ENCODE data around the gene ABCA7. TPM values are rescaled to one million over a fixed set of nuclear protein-coding genes. Genes with fewer than 3 reads are reported as not detected.

ABCA7 gene
- total RNA-seq, 2 donors from 2014 or later: 6.0 to 7.0 TPM

DNA sequence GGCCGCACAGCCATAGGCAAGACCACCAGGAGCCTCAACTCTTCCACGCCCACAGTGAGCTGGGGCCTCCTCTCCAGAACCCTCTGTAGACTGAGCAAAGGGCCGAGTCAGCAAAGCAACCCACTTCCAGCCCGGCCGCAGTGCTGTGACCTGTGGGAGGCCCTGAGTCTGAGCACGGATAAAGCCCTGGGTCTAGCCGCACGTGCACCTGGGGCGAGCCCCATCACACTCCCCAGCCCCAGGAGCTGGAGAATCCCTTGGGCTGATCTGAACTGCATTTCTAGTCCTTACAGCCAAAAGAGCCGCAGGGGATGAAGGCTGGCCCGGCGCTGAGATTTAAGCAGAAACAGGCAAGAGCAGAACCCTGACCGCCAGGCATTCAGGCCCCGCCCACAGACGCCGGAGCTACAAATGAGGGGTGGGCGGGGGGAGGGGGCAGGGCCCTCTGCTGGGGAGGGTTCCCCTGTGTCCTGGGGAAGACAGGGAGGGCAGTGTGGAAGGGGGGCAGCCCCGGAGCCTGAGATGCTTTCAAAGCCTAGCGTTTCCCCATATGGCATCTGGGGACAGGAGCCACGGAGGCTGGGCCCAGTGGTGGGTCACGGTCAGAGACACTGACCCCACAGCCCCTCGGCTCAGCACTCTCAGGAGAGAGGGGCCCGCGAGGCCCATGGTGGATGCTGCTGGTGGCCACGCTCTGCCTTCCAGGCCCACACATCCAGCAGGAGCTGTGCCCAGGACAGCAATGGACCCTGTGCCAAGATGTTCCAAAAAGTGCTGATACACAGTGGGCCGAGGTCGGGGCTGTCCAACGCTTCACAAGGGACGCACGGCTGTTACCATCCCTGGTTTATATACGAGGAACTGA is 23.9 kb upstream of the ABCA7 start:
- Histone ChIP-seq H3K9me3 (no peaks in the 10 kb centered on the region), H3K27ac (no peak overlapping the region), H3K36me3 (peaks cover 31% of the 10 kb centered on the region), H3K27me3 (replicated peaks; ENCODE audit: insufficient read depth) (no peaks in the 10 kb centered on the region), H3K4me3 (peak overlapping the region; percentile 11), H3K4me1 (ENCODE audit: control insufficient read depth in 1 of 2, low read depth in 2 of 2) (peaks cover 43 to 49% of the 10 kb centered on the region in 2 donors)
- ATAC-seq (ENCODE audit: insufficient number of reproducible peaks, low FRiP score, low read depth) (no peak), DNase-seq (ENCODE audit: low spot score) (no peak)
- TF ChIP-seq, protein P1, sequence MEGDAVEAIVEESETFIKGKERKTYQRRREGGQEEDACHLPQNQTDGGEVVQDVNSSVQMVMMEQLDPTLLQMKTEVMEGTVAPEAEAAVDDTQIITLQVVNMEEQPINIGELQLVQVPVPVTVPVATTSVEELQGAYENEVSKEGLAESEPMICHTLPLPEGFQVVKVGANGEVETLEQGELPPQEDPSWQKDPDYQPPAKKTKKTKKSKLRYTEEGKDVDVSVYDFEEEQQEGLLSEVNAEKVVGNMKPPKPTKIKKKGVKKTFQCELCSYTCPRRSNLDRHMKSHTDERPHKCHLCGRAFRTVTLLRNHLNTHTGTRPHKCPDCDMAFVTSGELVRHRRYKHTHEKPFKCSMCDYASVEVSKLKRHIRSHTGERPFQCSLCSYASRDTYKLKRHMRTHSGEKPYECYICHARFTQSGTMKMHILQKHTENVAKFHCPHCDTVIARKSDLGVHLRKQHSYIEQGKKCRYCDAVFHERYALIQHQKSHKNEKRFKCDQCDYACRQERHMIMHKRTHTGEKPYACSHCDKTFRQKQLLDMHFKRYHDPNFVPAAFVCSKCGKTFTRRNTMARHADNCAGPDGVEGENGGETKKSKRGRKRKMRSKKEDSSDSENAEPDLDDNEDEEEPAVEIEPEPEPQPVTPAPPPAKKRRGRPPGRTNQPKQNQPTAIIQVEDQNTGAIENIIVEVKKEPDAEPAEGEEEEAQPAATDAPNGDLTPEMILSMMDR (IDR thresholded peaks at IDR 0.05): no peak

DNA sequence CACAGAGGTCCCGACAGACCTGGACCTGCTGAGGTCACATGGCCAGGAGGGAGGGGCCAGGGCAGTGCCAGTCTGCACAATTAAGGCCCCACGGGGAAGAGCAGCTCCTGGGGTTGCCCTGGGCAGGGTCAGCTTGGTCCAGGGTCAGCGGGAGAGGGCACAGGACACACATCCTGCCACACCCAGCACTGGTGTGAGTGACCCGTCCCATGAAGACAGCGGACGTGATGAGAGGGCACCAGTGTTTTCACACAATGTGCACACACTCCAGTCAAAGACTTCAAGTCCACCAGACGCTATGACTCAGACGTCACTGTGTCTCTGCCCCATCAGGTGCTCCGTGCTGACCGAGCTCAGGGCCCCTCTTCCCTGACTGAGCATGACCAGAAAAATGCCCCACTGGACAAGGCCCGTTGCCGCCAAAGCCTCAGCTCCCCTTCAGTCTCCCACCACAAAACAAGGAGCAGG is 23.2 kb upstream of the ABCA7 start:
- TF ChIP-seq, protein P1 (IDR thresholded peaks at IDR 0.05): no peak
- no peak for DNase-seq (ENCODE audit: low spot score)
- no peak for ATAC-seq (ENCODE audit: insufficient number of reproducible peaks, low FRiP score, low read depth)
- peak overlapping the region; percentile 38 for H3K4me3 ChIP-seq
- H3K4me1 ChIP-seq (ENCODE audit: control insufficient read depth in 1 of 2, low read depth in 2 of 2): peaks cover 44 to 50% of the 10 kb centered on the region in 2 donors
- no peaks in the 10 kb centered on the region for H3K9me3 ChIP-seq
- H3K27me3 ChIP-seq (replicated peaks; ENCODE audit: insufficient read depth): no peaks in the 10 kb centered on the region
- peaks cover 26% of the 10 kb centered on the region for H3K36me3 ChIP-seq
- H3K27ac ChIP-seq: no peak overlapping the region

DNA sequence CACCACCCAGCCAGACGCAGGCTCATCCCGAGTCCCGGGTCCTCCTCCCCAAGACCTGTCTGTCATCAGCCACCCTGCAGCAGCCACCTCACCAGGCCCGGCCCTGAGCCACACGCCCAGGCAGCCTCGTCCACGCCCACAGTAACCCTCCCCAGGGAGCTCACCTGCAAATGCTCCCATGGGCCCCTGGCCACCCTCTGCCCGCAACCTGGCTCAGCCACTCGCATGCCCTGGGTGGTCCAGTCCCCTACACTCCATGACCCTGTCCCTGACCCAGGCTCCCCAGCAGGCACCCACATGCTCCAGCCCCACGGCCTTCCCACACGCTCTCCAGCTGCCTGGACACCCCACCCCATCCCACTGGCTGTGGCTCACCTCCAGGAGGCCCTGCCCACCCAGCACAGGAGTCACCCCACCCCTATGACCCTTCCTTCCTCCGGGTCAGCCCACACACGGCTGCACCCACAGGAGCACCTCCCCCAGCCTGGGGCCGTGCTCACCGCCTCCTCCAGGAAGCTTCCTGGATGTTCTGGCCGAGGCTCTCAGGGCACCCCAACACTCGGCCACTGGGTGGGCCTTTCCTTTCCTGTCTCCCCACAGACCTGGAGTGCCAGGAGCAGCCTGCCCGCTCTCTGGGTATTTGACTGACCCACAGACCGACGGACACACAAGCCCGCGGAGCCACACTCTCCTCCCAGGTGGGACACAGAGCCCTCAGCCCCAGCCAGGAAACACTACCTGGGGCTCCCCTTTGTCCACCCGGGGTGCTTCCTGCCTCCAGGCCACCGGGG is 22.6 kb upstream of the ABCA7 start:
- H3K4me3 ChIP-seq: peak overlapping the region; percentile 38
- H3K27ac ChIP-seq: no peak overlapping the region
- TF ChIP-seq, protein P1 (IDR thresholded peaks at IDR 0.05): no peak
- DNase-seq (ENCODE audit: low spot score) (no peak), ATAC-seq (ENCODE audit: insufficient number of reproducible peaks, low FRiP score, low read depth) (no peak)
- H3K9me3 ChIP-seq: no peaks in the 10 kb centered on the region
- peaks cover 19% of the 10 kb centered on the region for H3K36me3 ChIP-seq
- H3K27me3 ChIP-seq (replicated peaks; ENCODE audit: insufficient read depth): no peaks in the 10 kb centered on the region
- peaks cover 48 to 57% of the 10 kb centered on the region in 2 donors for H3K4me1 ChIP-seq (ENCODE audit: control insufficient read depth in 1 of 2, low read depth in 2 of 2)

DNA sequence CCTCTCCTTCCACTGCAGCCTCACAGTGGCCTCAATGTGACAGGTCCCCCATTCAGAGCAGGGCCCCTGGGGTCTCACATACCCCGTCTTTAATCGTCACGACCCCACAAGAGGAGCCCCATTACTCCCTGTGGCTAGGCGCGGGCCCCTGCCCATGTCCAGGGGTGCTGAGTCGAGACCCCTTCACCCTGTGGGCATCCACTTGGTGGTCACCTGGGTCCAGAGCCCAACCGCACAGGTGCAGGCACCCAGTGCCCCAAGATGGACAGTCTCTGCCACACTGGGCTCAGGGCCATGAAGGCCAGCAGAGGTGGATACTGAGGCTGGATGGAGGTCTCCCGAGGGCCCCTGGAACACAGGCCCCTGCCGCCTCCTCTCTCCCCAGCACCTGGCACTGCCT is 22.0 kb upstream of the ABCA7 start:
- ATAC-seq (ENCODE audit: insufficient number of reproducible peaks, low FRiP score, low read depth): no peak
- Histone ChIP-seq H3K4me3 (peak overlapping the region; percentile 38), H3K27ac (no peak overlapping the region)

More for the DNA sequence above, 22.0 kb upstream of the ABCA7 start:
- TF ChIP-seq, protein P1 (IDR thresholded peaks at IDR 0.05): no peak
- Histone ChIP-seq H3K27me3 (replicated peaks; ENCODE audit: insufficient read depth) (no peaks in the 10 kb centered on the region), H3K9me3 (no peaks in the 10 kb centered on the region), H3K4me1 (ENCODE audit: control insufficient read depth in 1 of 2, low read depth in 2 of 2) (peaks cover 48 to 60% of the 10 kb centered on the region in 2 donors), H3K36me3 (peaks cover 16% of the 10 kb centered on the region)
- no peak for DNase-seq (ENCODE audit: low spot score)
